Keratinocyte (primary cell): ENCODE measurements around the gene RBPJ. TPM values are rescaled to one million over a fixed set of nuclear protein-coding genes. Genes with fewer than 3 reads are reported as not detected.

Source experiments
- DNase-seq: peaks from one replicate; pipeline ENCODE4 v3.0.0-alpha.2; 2011; ENCODE audit warnings: low read depth, missing footprints, low spot score
- FAIRE-seq: peaks from 2 replicates; lab custom pipeline; 2011; peaks lifted over from hg19 to GRCh38; lab: Jason Lieb, UNC
- H2AFZ ChIP-seq: 2 replicates; pipeline ENCODE4 v1.6.0; 2012; ENCODE audit warnings: low read length, control low read depth, inconsistent platforms; ENCODE audit not compliant: control insufficient read depth
- H3K27ac ChIP-seq: 2 replicates; pipeline ENCODE4 v1.5.1; 2011; ENCODE audit warnings: low read length; ENCODE audit not compliant: control insufficient read depth, insufficient read depth
- H3K27me3 ChIP-seq: 3 replicates; pipeline ENCODE4 v1.6.0; 2011; ENCODE audit warnings: low read length; ENCODE audit not compliant: control insufficient read depth, insufficient read depth; ENCODE audit errors: extremely low read depth
- H3K36me3 ChIP-seq, 2 experiments: 2 replicates in 1 of 2; 3 replicates in 1 of 2; pipeline ENCODE4 v1.5.1; 2011; ENCODE audit warnings: low read length in 2 of 2, mild to moderate bottlenecking in 1 of 2; ENCODE audit not compliant: control insufficient read depth in 2 of 2, insufficient read depth in 2 of 2; ENCODE audit errors: extremely low read depth in 1 of 2
- H3K4me1 ChIP-seq: 3 replicates; pipeline ENCODE4 v1.5.1; 2011; ENCODE audit warnings: low read length; ENCODE audit not compliant: control insufficient read depth, insufficient read depth; ENCODE audit errors: extremely low read depth
- H3K4me2 ChIP-seq: 3 replicates; pipeline ENCODE4 v1.6.0; 2011; ENCODE audit warnings: low read depth, low read length; ENCODE audit not compliant: control insufficient read depth, insufficient read depth; ENCODE audit errors: extremely low read depth
- H3K4me3 ChIP-seq, 3 experiments: fragments of 200-600 bp in 1 of 3; sonication (generic) in 1 of 3; 2 replicates in 2 of 3; 3 replicates in 1 of 3; pipeline ENCODE4 v1.5.1; 2011 to 2016; ENCODE audit warnings: low read length in 3 of 3, mild to moderate bottlenecking in 3 of 3, control low read depth in 2 of 3, inconsistent platforms in 1 of 3, low read depth in 1 of 3, mixed read lengths in 1 of 3, mixed run types in 1 of 3, moderate library complexity in 1 of 3; ENCODE audit not compliant: control insufficient read depth in 2 of 3, insufficient read depth in 2 of 3; ENCODE audit errors: extremely low read depth in 1 of 3
- H3K79me2 ChIP-seq: 2 replicates; pipeline ENCODE4 v1.6.0; 2012; ENCODE audit warnings: low read length; ENCODE audit not compliant: control insufficient read depth, insufficient read depth
- H3K9ac ChIP-seq: 3 replicates; pipeline ENCODE4 v1.6.0; 2011; ENCODE audit warnings: low read length; ENCODE audit not compliant: control insufficient read depth, insufficient read depth; ENCODE audit errors: extremely low read depth
- H3K9me1 ChIP-seq: 3 replicates; pipeline ENCODE4 v1.6.0; 2011; ENCODE audit warnings: low read length; ENCODE audit not compliant: control insufficient read depth, insufficient read depth; ENCODE audit errors: extremely low read depth
- H3K9me3 ChIP-seq: 2 replicates; pipeline ENCODE4 v1.5.1; 2012; ENCODE audit warnings: low read depth, low read length; ENCODE audit not compliant: control insufficient read depth
- H4K20me1 ChIP-seq: 3 replicates; pipeline ENCODE4 v1.6.0; 2011; ENCODE audit warnings: low read length; ENCODE audit not compliant: control insufficient read depth, insufficient read depth; ENCODE audit errors: extremely low read depth
- EZH2 ChIP-seq: IDR thresholded peaks from one replicate; pipeline ENCODE4 v1.6.1; 2012; ENCODE audit warnings: inconsistent platforms, mild to moderate bottlenecking, low read length, moderate library complexity
- dilution Hi-C: fragments of 300-500 bp; cut with MboI; formaldehyde crosslinking; loops from one replicate; pipeline ENCODE4 v1.7.0; 2020; ENCODE audit warnings: low sequenced_read_pairs; ENCODE audit not compliant: extremely low pct_ligation_motif_present
- polyA plus RNA-seq, 5 experiments: library from polyadenylated mRNA; depleted of rRNA in 3 of 5; stranded (reverse) in 3 of 5; stranded (forward) in 1 of 5; unstranded in 1 of 5; fragments of >200 nt; gene quantifications; 1 replicate in 1 of 5; 2 replicates in 3 of 5; 3 replicates in 1 of 5; pipeline versions ENCODE4 v1.2.1 to v1.2.3, GENCODE V29; 2011 to 2012; ENCODE audit warnings: missing spikeins in 2 of 5, low read depth in 1 of 5, low replicate concordance in 1 of 5
- TF ChIP-seq, protein P1 (sequence below), 3 experiments: IDR thresholded peaks in 1 of 3; conservative IDR thresholded peaks in 1 of 3; optimal IDR thresholded peaks in 1 of 3; 2 replicates in 2 of 3; 3 replicates in 1 of 3; pipeline versions ENCODE3 to v1.5.1; 2011; ENCODE audit warnings: low read length in 3 of 3, mild to moderate bottlenecking in 3 of 3, moderate library complexity in 2 of 3, control low read depth in 1 of 3, inconsistent platforms in 1 of 3; ENCODE audit not compliant: insufficient read depth in 2 of 3; ENCODE audit errors: extremely low read depth in 1 of 3

Gene RBPJ
- polyA plus RNA-seq, 1 donor (not counting 4 experiments of a cell fraction or from before 2014, with no cell fraction given): 38.0 TPM

DNA sequence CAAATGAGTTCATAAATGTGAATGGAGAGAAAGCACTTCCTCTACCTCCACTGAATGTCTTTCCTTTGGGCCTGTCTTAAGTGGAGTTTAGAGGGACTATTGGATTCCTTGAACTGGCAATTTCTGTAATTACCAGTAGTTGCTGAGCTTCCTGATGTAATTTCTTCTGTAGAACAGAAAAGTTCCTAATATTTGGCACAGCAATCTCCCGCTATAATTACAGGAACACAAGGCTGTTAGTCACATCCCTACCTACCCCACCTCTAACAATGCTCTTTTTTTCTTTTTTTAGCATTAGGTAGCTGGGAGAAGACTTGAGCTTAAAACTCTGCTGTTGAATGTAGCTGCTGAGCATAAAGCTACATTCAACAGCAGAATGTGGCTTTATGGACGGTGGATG is 24.8 kb upstream of the RBPJ start:
- Histone ChIP-seq H3K4me2 (no peak overlapping the region), H3K4me3 (no peak overlapping the region), H3K27ac (no peak overlapping the region), H3K79me2 (no peaks in the 10 kb centered on the region), H3K9me3 (no peaks in the 10 kb centered on the region), H4K20me1 (no peaks in the 10 kb centered on the region), H3K36me3 (no peaks in the 10 kb centered on the region), H3K9ac (no peak overlapping the region), H3K27me3 (no peaks in the 10 kb centered on the region), H3K4me1 (no peaks in the 10 kb centered on the region), H3K9me1 (no peaks in the 10 kb centered on the region), H2AFZ (no peak overlapping the region)
- FAIRE-seq (no peak), DNase-seq (no peak)
- TF ChIP-seq, protein P1, sequence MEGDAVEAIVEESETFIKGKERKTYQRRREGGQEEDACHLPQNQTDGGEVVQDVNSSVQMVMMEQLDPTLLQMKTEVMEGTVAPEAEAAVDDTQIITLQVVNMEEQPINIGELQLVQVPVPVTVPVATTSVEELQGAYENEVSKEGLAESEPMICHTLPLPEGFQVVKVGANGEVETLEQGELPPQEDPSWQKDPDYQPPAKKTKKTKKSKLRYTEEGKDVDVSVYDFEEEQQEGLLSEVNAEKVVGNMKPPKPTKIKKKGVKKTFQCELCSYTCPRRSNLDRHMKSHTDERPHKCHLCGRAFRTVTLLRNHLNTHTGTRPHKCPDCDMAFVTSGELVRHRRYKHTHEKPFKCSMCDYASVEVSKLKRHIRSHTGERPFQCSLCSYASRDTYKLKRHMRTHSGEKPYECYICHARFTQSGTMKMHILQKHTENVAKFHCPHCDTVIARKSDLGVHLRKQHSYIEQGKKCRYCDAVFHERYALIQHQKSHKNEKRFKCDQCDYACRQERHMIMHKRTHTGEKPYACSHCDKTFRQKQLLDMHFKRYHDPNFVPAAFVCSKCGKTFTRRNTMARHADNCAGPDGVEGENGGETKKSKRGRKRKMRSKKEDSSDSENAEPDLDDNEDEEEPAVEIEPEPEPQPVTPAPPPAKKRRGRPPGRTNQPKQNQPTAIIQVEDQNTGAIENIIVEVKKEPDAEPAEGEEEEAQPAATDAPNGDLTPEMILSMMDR (optimal IDR thresholded peaks at IDR 0.05 in 1 of 3, IDR thresholded peaks at IDR 0.05 in 1 of 3, conservative IDR thresholded peaks at IDR 0.05 in 1 of 3; ENCODE audit: extremely low read depth in 1 of 3, insufficient read depth in 2 of 3, low read length in 3 of 3): no peak
- no peak for TF ChIP-seq EZH2
- dilution Hi-C loops: no loop called here

GRCh38 chr4:26296514-26296913 is 24.3 kb upstream of the RBPJ start:
- H3K9me3 ChIP-seq: no peaks in the 10 kb centered on the region
- no peak for TF ChIP-seq EZH2
- TF ChIP-seq, protein P1 (optimal IDR thresholded peaks at IDR 0.05 in 1 of 3, IDR thresholded peaks at IDR 0.05 in 1 of 3, conservative IDR thresholded peaks at IDR 0.05 in 1 of 3; ENCODE audit: extremely low read depth in 1 of 3, insufficient read depth in 2 of 3, low read length in 3 of 3): no peak
- H3K4me1 ChIP-seq: no peaks in the 10 kb centered on the region
- no peak overlapping the region for H3K27ac ChIP-seq
- H2AFZ ChIP-seq: no peak overlapping the region
- H4K20me1 ChIP-seq: no peaks in the 10 kb centered on the region
- FAIRE-seq: no peak
- H3K79me2 ChIP-seq: no peaks in the 10 kb centered on the region
- dilution Hi-C loops: no loop called here
- no peak overlapping the region for H3K9ac ChIP-seq
- H3K4me3 ChIP-seq: no peak overlapping the region
- H3K36me3 ChIP-seq: no peaks in the 10 kb centered on the region
- DNase-seq: no peak
- H3K4me2 ChIP-seq: no peak overlapping the region
- H3K27me3 ChIP-seq: no peaks in the 10 kb centered on the region
- H3K9me1 ChIP-seq: no peaks in the 10 kb centered on the region
